Endothelial cell of umbilical vein (primary cell): ENCODE data around the gene ARHGEF10L. TPM values are rescaled to one million over a fixed set of nuclear protein-coding genes. Genes with fewer than 3 reads are reported as not detected.

Experiments
- BruUV-seq: library from RNA; stranded (reverse); fragments of 400-500 nt; replicated peaks from 2 replicates; lab custom pipeline; 2021; lab: Mats Ljungman, UMichigan
- CTCF ChIA-PET: fragments of 300-600, 350-600 bp; sonication (Branson Sonifier 250); formaldehyde crosslinking; loops from one replicate; lab custom pipeline; 2021; ENCODE audit warnings: antibody characterized with exemption, inconsistent platforms; lab: Charles Lee
- POLR2A ChIA-PET: fragments of 300-600, 350-600 bp; sonication (Branson Sonifier 250); formaldehyde crosslinking; loops from one replicate; lab custom pipeline; 2021; ENCODE audit warnings: antibody characterized with exemption, inconsistent platforms; lab: Charles Lee
- DNase-seq: peaks from one replicate; pipeline ENCODE4 v3.0.0-alpha.2; 2011; ENCODE audit warnings: low read depth, low spot score
- FAIRE-seq: peaks from 2 replicates; lab custom pipeline; 2011; peaks lifted over from hg19 to GRCh38; lab: Jason Lieb, UNC
- H2AFZ ChIP-seq: 2 replicates; pipeline ENCODE4 v1.6.0; 2012; ENCODE audit warnings: low read depth, low read length, control low read depth, inconsistent platforms
- H3K27ac ChIP-seq: 2 replicates; pipeline ENCODE4 v1.5.1; 2011; ENCODE audit warnings: low read depth, mild to moderate bottlenecking, control low read depth, low read length, moderate library complexity; ENCODE audit not compliant: insufficient read depth
- H3K27me3 ChIP-seq, 2 experiments: 2 replicates each; pipeline versions ENCODE4 v1.6.0 to v1.6.1; 2011; ENCODE audit warnings: low read length in 2 of 2, mixed read lengths in 1 of 2; ENCODE audit not compliant: control insufficient read depth in 2 of 2, insufficient read depth in 2 of 2
- H3K36me3 ChIP-seq, 2 experiments: 2 replicates in 1 of 2; 3 replicates in 1 of 2; pipeline ENCODE4 v1.5.1; 2011; ENCODE audit warnings: low read length in 2 of 2, mild to moderate bottlenecking in 1 of 2, moderate library complexity in 1 of 2; ENCODE audit not compliant: control insufficient read depth in 2 of 2, insufficient read depth in 2 of 2; ENCODE audit errors: extremely low read depth in 1 of 2
- H3K4me1 ChIP-seq: 3 replicates; pipeline ENCODE4 v1.5.1; 2011; ENCODE audit warnings: mild to moderate bottlenecking, low read length; ENCODE audit not compliant: control insufficient read depth, insufficient read depth; ENCODE audit errors: extremely low read depth
- H3K4me2 ChIP-seq: 2 replicates; pipeline ENCODE4 v1.6.1; 2011; ENCODE audit warnings: low read length, control low read depth, mixed read lengths; ENCODE audit not compliant: insufficient read depth
- H3K4me3 ChIP-seq, 3 experiments: fragments of 200-600 bp in 1 of 3; sonication (generic), shearing (Covaris generic) in 1 of 3; replicated peaks in 1 of 3; 2 replicates each; pipeline ENCODE4 v1.5.1; 2011 to 2016; ENCODE audit warnings: control low read depth in 3 of 3, low read length in 3 of 3, mild to moderate bottlenecking in 2 of 3, inconsistent platforms in 1 of 3, low read depth in 1 of 3, moderate library complexity in 1 of 3; ENCODE audit not compliant: insufficient read depth in 1 of 3
- H3K79me2 ChIP-seq: 2 replicates; pipeline ENCODE4 v1.6.0; 2012; ENCODE audit warnings: low read length, inconsistent platforms; ENCODE audit not compliant: control insufficient read depth, insufficient read depth
- H3K9ac ChIP-seq: replicated peaks from 2 replicates; pipeline ENCODE3; 2011; ENCODE audit warnings: low read length, control low read depth; ENCODE audit not compliant: insufficient read depth; ENCODE audit errors: extremely low read depth
- H3K9me1 ChIP-seq: replicated peaks from 3 replicates; pipeline ENCODE4 v1.6.0; 2011; ENCODE audit warnings: mild to moderate bottlenecking, low read length; ENCODE audit not compliant: control insufficient read depth, insufficient read depth; ENCODE audit errors: extremely low read depth
- H3K9me3 ChIP-seq: replicated peaks from 2 replicates; pipeline ENCODE4 v1.5.1; 2012; ENCODE audit warnings: low read length, inconsistent platforms; ENCODE audit not compliant: control insufficient read depth, insufficient read depth
- H4K20me1 ChIP-seq: replicated peaks from 2 replicates; pipeline ENCODE3; 2011; ENCODE audit warnings: mild to moderate bottlenecking, low read length; ENCODE audit not compliant: control insufficient read depth, insufficient read depth; ENCODE audit errors: extremely low read depth
- CTCF ChIP-seq, 2 donors: IDR thresholded peaks; 1 replicate in 1 of 2; 2 replicates in 1 of 2; pipeline ENCODE4 v1.5.1; 2011; ENCODE audit warnings: low read length in 2 of 2, mild to moderate bottlenecking in 2 of 2, moderate library complexity in 2 of 2, control low read depth in 1 of 2, inconsistent platforms in 1 of 2, low read depth in 1 of 2; ENCODE audit not compliant: insufficient read depth in 1 of 2; ENCODE audit errors: extremely low read depth in 1 of 2
- EZH2 ChIP-seq: IDR thresholded peaks from 2 replicates; pipeline ENCODE4 v1.6.1; 2012; ENCODE audit warnings: borderline replicate concordance, low read depth, mild to moderate bottlenecking, moderate library complexity, low read length, inconsistent platforms; ENCODE audit not compliant: severe bottlenecking
- FOS ChIP-seq: IDR thresholded peaks from 2 replicates; pipeline ENCODE4 v1.6.1; 2011; ENCODE audit warnings: mild to moderate bottlenecking, low read length, moderate library complexity, borderline replicate concordance; ENCODE audit not compliant: insufficient read depth
- GATA2 ChIP-seq: IDR thresholded peaks from 2 replicates; pipeline ENCODE4 v1.7.0; 2011; ENCODE audit warnings: low read depth, mild to moderate bottlenecking, moderate library complexity, mixed read lengths, low read length; ENCODE audit not compliant: insufficient read length, insufficient read depth
- JUN ChIP-seq: IDR thresholded peaks from 2 replicates; pipeline ENCODE4 v1.6.1; 2011; ENCODE audit warnings: borderline replicate concordance, low read depth; ENCODE audit not compliant: insufficient read length, insufficient read depth
- MYC ChIP-seq: IDR thresholded peaks from one replicate; pipeline ENCODE4 v1.6.1; 2011; ENCODE audit warnings: mild to moderate bottlenecking, low read depth, low read length
- POLR2A ChIP-seq: IDR thresholded peaks from 2 replicates; pipeline ENCODE4 v1.6.1; 2012; ENCODE audit warnings: low read depth, mild to moderate bottlenecking, control low read depth, low read length
- POLR2AphosphoS5 ChIP-seq: IDR thresholded peaks from 2 replicates; pipeline ENCODE4 v1.6.1; 2012; ENCODE audit warnings: low read depth, mild to moderate bottlenecking, control low read depth, low read length, moderate library complexity; ENCODE audit not compliant: insufficient read depth
- dilution Hi-C: fragments of 300-500 bp; cut with MboI; formaldehyde crosslinking; loops from one replicate; pipeline ENCODE4 v1.15.0; 2019; ENCODE audit warnings: low sequenced_read_pairs; ENCODE audit not compliant: extremely low pct_ligation_motif_present
- intact Hi-C: fragments of 100-400 bp; cut with micrococcal nuclease; formaldehyde crosslinking; loops from one replicate; pipeline ENCODE4 v1.10.0; 2022
- polyA plus RNA-seq, 4 experiments: library from polyadenylated mRNA; depleted of rRNA in 3 of 4; stranded (reverse) in 3 of 4; unstranded in 1 of 4; fragments of >200 nt; gene quantifications; 2 replicates each; pipeline versions ENCODE4 v1.2.1 to v1.2.3, GENCODE V29; 2011 to 2012; ENCODE audit warnings: missing spikeins in 1 of 4
- total RNA-seq: library from RNA; stranded (reverse); gene quantifications from 2 replicates; pipeline ENCODE4 v1.2.3, GENCODE V29; 2021
- TF ChIP-seq, protein P1 (sequence below): IDR thresholded peaks from 2 replicates; pipeline ENCODE4 v1.6.1; 2011; ENCODE audit not compliant: insufficient read depth, insufficient read length

The ARHGEF10L gene
- total and polyA plus RNA-seq, 2 donors (not counting 3 experiments of a cell fraction or from before 2014, with no cell fraction given): 1.9 to 5.2 TPM

DNA sequence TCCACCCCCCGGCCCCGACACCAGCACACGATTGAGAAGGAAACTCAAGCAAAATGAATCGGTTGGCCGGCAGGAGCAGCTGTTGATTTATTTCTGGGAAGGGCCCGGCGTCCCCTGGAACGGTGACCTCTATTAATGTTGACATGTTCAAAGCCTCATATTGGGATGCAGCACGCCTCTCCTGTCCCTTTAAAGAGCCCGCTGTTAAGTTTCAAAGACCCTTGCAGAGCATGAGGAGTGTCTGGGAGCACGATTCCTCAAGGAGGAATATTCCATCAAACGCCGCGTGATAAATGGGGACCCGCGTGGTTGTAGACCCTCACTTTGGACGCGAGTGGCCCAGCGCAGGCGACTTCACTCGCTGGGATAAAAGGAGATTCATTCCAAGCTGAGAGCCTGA lies 194.2 kb downstream of the ARHGEF10L start:
- Histone ChIP-seq H3K36me3 (no peaks in the 10 kb centered on the region), H3K9ac (no peak overlapping the region), H3K79me2 (no peaks in the 10 kb centered on the region), H4K20me1 (no peaks in the 10 kb centered on the region), H3K9me3 (no peaks in the 10 kb centered on the region), H3K4me3 (no peak overlapping the region), H2AFZ (no peak overlapping the region), H3K27ac (no peak overlapping the region), H3K4me1 (no peaks in the 10 kb centered on the region), H3K9me1 (no peaks in the 10 kb centered on the region), H3K4me2 (no peak overlapping the region), H3K27me3 (no peaks in the 10 kb centered on the region)
- CTCF ChIA-PET: no interaction called here
- intact Hi-C loops: no loop called here
- TF ChIP-seq FOS (no peak), POLR2AphosphoS5 (no peak), JUN (no peak), GATA2 (no peak), CTCF (IDR thresholded peaks at IDR 0.05; ENCODE audit: extremely low read depth in 1 of 2, insufficient read depth in 1 of 2, low read depth in 1 of 2, low read length in 2 of 2) (no peak), EZH2 (no peak), MYC (no peak), POLR2A (no peak)
- TF ChIP-seq, protein P1, sequence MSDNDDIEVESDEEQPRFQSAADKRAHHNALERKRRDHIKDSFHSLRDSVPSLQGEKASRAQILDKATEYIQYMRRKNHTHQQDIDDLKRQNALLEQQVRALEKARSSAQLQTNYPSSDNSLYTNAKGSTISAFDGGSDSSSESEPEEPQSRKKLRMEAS: no peak
- DNase-seq: no peak
- BruUV-seq: no TSS peak
- no peak for FAIRE-seq
- POLR2A ChIA-PET: no interaction called here
- dilution Hi-C loops: no loop called here
